ENCODE results near the gene LAMA4. TPM values are rescaled to one million over a fixed set of nuclear protein-coding genes. Genes with fewer than 3 reads are reported as not detected.

Gene LAMA4
- total RNA-seq, 1 experiment from 2014 or later, result 1.1 TPM

GRCh38 chr6:112066606-112067005, 187.8 kb downstream of the LAMA4 start:
- no peak overlapping the region for H2AFZ ChIP-seq (ENCODE audit: low read length)
- no CpG with 5 or more reads among the region's 3 CpGs for WGBS (ENCODE audit: extremely low coverage, insufficient read length, low lambda C conversion rate)
- no peaks in the 10 kb centered on the region for H3K27me3 Mint-ChIP-seq (ENCODE audit: low read depth)
- H3K4me2 ChIP-seq (ENCODE audit: insufficient read depth, insufficient read length, low read length), result no peak overlapping the region
- H3K4ac ChIP-seq (ENCODE audit: low read depth, low read length), result no peak overlapping the region
- DNase-seq, result no peak
- no peak overlapping the region for H2BK12ac ChIP-seq (ENCODE audit: insufficient read length, low read depth, low read length)
- H3K79me2 ChIP-seq (ENCODE audit: insufficient read depth, low read length), result no peaks in the 10 kb centered on the region
- no peak overlapping the region for H2BK15ac ChIP-seq (ENCODE audit: low read depth, low read length)
- H3K23me2 ChIP-seq (ENCODE audit: insufficient read length, low read depth, low read length, poor library complexity, severe bottlenecking), result no peaks in the 10 kb centered on the region
- no peak overlapping the region for H3K18ac ChIP-seq (ENCODE audit: insufficient read length, low read depth, low read length)
- H2BK5ac ChIP-seq (ENCODE audit: insufficient read length, low read length), result no peak overlapping the region
- H3K27me3 ChIP-seq (ENCODE audit: insufficient read depth, low read length), result no peaks in the 10 kb centered on the region
- H3K9me3 ChIP-seq (ENCODE audit: control insufficient read depth, low read depth, low read length), result no peaks in the 10 kb centered on the region
- H3K23ac ChIP-seq (ENCODE audit: insufficient read length, low read depth, low read length), result no peak overlapping the region
- H2BK20ac ChIP-seq (ENCODE audit: low read depth, low read length, poor library complexity, severe bottlenecking), result no peak overlapping the region
- H3K36me3 Mint-ChIP-seq (ENCODE audit: insufficient read depth in 1 of 3, low read depth in 3 of 3), result 0 out of 7 replicates have a peak, but pooled peaks cover 0 to 1% (median 0%) of the 10 kb centered on the region in 3 experiments
- H3K9ac ChIP-seq (ENCODE audit: extremely low read depth, insufficient read length, low read length), result no peak overlapping the region
- H3K27ac Mint-ChIP-seq, result no peak overlapping the region
- H4K91ac ChIP-seq (ENCODE audit: insufficient read length, low read depth, low read length), result no peak overlapping the region
- H3K14ac ChIP-seq (ENCODE audit: insufficient read depth, low read length), result no peak overlapping the region
- H2AK5ac ChIP-seq (ENCODE audit: insufficient read length, low read length), result no peak overlapping the region
- no peak overlapping the region for H3K4me3 Mint-ChIP-seq
- no peak overlapping the region for H3K56ac ChIP-seq (ENCODE audit: insufficient read length, low read depth, low read length)
- no peak overlapping the region for H2BK120ac ChIP-seq (ENCODE audit: low read depth, low read length, poor library complexity, severe bottlenecking)
- H3K79me1 ChIP-seq (ENCODE audit: insufficient read depth, low read depth, low read length, poor library complexity, severe bottlenecking), result no peaks in the 10 kb centered on the region
- no peak overlapping the region for H4K8ac ChIP-seq (replicated peaks; ENCODE audit: insufficient read length, low read depth, low read length)
- no peaks in the 10 kb centered on the region for H4K20me1 ChIP-seq (ENCODE audit: control insufficient read depth, insufficient read depth, insufficient read length)
- no peaks in the 10 kb centered on the region for H3K4me1 ChIP-seq (ENCODE audit: insufficient read depth, low read length)
- no peak overlapping the region for H3T11ph ChIP-seq (ENCODE audit: low read length)
- H3K4me1 Mint-ChIP-seq, result no peaks in the 10 kb centered on the region
- no peak overlapping the region for H4K5ac ChIP-seq (ENCODE audit: insufficient read length, low read depth, low read length)
- H3K9me3 Mint-ChIP-seq, result no peaks in the 10 kb centered on the region
- no peak overlapping the region for H3K27ac ChIP-seq (ENCODE audit: insufficient read length, low read depth, low read length)
- TF ChIP-seq CTCF (conservative IDR thresholded peaks at IDR 0.05), result no peak
